ENCODE measurements around the gene CACNA1A. TPM values are rescaled to one million over a fixed set of nuclear protein-coding genes. Genes with fewer than 3 reads are reported as not detected.

Gene CACNA1A
- total RNA-seq, 6 experiments from 2014 or later: 0.11 TPM; not detected in 5

- ATAC-seq (no peak), DNase-seq (no peak)
- H3K4me3 ChIP-seq: no peak overlapping the region
- intact Hi-C loops (cut with DNase I): no loop called here
- TF ChIP-seq POLR2A (IDR thresholded peaks at IDR 0.05): no peak
- no peak for TF ChIP-seq CTCF (IDR thresholded peaks at IDR 0.05)
- no peaks in the 10 kb centered on the region for H3K9me3 ChIP-seq
- H3K27me3 ChIP-seq: no peaks in the 10 kb centered on the region
- peaks cover 0 to 7% (median 0%) of the 10 kb centered on the region in 4 donors for H3K4me1 ChIP-seq
- 95% methylated on average over 7 of the region's 8 CpGs for WGBS (ENCODE audit: insufficient coverage, low coverage, low lambda C conversion rate, missing lambda C conversion rate)
- no peaks in the 10 kb centered on the region for H3K36me3 ChIP-seq
- no peak overlapping the region for H3K27ac ChIP-seq
Measured at GRCh38 chr19:13176345-13176744, 329.9 kb downstream of the CACNA1A start.

DNA sequence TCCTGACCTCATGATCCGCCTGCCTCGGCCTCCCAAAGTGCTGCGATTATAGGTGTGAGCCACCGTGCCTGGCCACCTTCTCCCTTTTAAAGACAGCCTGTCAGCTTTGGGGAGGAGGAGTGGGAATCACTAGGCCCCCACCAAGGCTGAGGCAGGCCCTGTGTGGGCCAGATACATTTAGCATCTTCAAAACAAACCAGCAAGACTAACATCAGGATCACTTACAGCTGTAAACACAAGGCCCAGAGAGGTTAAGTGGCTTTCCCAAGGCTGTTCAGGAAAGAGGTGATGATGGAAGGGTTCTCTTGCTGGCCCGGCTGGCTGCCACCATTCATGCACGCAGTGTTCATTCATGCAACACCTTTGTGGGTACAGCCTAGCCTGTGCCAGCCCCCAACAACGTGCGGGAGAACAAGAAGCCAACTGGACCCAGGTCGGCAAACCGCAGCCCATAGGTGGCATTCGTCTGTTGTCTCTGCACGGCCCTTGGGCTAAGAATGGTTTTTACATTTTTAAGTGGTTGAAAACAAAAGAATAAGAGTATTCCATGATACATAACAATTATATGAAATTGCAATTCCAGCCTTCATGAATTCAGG is 333.0 kb downstream of the CACNA1A start:
- intact Hi-C loops (cut with DNase I): no loop called here
- H3K27me3 ChIP-seq: no peaks in the 10 kb centered on the region
- ATAC-seq (no peak), DNase-seq (no peak)
- H3K36me3 ChIP-seq: no peaks in the 10 kb centered on the region
- WGBS (ENCODE audit: insufficient coverage, low coverage, low lambda C conversion rate, missing lambda C conversion rate): 90% methylated on average over 4 of the region's 12 CpGs
- H3K9me3 ChIP-seq: no peaks in the 10 kb centered on the region
- TF ChIP-seq CTCF (IDR thresholded peaks at IDR 0.05) (no peak), POLR2A (IDR thresholded peaks at IDR 0.05) (no peak)
- H3K4me1 ChIP-seq: peaks cover 0 to 6% (median under 1%) of the 10 kb centered on the region in 4 donors
- H3K4me3 ChIP-seq: no peak overlapping the region
- no peak overlapping the region for H3K27ac ChIP-seq

DNA sequence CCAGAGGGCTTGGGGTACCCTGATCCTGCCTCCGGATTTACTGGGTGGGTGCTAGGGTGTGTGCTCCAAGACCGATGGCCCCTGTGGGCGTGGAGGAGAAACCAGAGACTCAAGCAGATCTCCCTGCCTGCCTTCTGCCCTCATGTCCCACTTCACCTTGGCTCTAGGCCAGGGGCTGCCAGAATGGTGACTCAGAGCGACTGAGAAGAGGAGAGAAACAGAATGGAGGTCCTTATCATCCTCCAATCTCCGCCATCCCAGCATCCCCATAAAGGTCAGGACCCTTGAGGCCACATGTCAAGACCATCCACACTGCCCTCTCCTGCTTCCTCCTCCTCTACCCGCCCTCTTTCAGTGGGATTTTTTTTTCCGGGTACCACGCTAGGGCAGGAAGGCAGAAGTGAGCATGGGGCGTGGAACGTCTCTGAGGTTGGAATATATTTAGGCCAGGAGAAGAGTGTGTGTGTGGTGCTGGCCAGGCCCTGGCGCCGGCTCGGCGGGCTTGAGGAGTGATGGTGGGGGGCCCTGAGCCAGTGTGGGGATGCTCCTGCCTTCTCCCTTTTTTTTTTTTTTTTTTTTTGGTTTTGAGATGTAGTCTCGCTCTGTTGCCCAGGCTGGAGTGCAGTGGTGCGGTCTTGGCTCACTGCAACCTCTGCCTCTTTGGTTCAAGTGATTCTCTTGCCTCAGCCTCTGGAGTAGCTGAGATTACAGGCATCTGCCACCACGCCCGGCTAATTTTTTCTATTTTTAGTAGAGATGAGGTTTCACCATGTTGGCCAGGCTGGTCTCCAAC is 333.7 kb downstream of the CACNA1A start:
- Histone ChIP-seq H3K27me3 (no peaks in the 10 kb centered on the region), H3K9me3 (no peaks in the 10 kb centered on the region), H3K27ac (peak overlapping the region in 1 of 3 donors; percentile 48), H3K36me3 (no peaks in the 10 kb centered on the region), H3K4me1 (peaks cover 0 to 6% (median 2%) of the 10 kb centered on the region in 4 donors), H3K4me3 (no peak overlapping the region)
- TF ChIP-seq CTCF (IDR thresholded peaks at IDR 0.05): no peak
- no peak for TF ChIP-seq POLR2A (IDR thresholded peaks at IDR 0.05)
- DNase-seq: peak; percentile 68 to 86 (median 70)
- peak in 2 of 4 donors; percentile 29 to 39 for ATAC-seq
- WGBS (ENCODE audit: insufficient coverage, low coverage, low lambda C conversion rate, missing lambda C conversion rate): 60% methylated on average over 7 of the region's 18 CpGs
- intact Hi-C loops (cut with DNase I): no loop called here

DNA sequence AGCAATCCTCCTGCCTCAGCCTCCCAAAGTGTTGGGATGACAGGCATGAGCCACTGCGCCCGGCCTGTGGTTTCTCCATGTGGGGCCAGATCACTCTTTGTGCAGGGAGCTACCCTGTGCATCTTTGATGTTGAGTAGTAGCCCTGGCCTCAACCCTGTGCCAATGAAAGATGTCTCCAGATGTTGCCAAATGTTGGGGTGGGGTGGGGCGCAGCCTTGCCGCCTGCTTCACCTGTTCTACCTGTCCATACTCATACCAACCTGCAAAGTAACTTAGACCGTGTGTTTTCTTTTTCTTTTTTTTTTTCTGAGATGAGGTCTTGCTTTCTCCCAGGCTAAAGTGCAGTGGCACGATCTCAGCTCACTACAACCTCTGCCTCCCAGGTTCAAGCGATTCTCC is 335.1 kb downstream of the CACNA1A start:
- Histone ChIP-seq H3K4me1 (peaks cover 0 to 17% (median 6%) of the 10 kb centered on the region in 4 donors), H3K4me3 (no peak overlapping the region), H3K27me3 (no peaks in the 10 kb centered on the region), H3K27ac (no peak overlapping the region), H3K9me3 (no peaks in the 10 kb centered on the region), H3K36me3 (no peaks in the 10 kb centered on the region)
- ATAC-seq (no peak), DNase-seq (no peak)
- intact Hi-C loops (cut with DNase I): no loop called here
- WGBS (ENCODE audit: insufficient coverage, low coverage, low lambda C conversion rate, missing lambda C conversion rate): 98% methylated on average over 5 of the region's 7 CpGs
- TF ChIP-seq POLR2A (IDR thresholded peaks at IDR 0.05) (no peak), CTCF (IDR thresholded peaks at IDR 0.05) (no peak)
